ENCODE results near the gene ATAD2B.

GRCh38 chr2:23789012-23789411, 137.9 kb downstream of the ATAD2B start:
- TF ChIP-seq CTCF (conservative IDR thresholded peaks at IDR 0.05; ENCODE audit: low read depth, low read length) (no peak), EZH2 (IDR thresholded peaks at IDR 0.05; ENCODE audit: borderline replicate concordance, low read depth, low read length, poor library complexity, severe bottlenecking) (no peak)

All from A673 (cell line).